GM12872 (cell line): ENCODE data around the gene EDIL3.

Experiments
- CTCF ChIP-seq: IDR thresholded peaks from 3 replicates; pipeline ENCODE4 v1.5.1; 2011; ENCODE audit warnings: low read depth, mild to moderate bottlenecking, low read length, moderate library complexity; ENCODE audit not compliant: insufficient read depth

The EDIL3 gene

GRCh38 chr5:84327591-84327990, 57.1 kb downstream of the EDIL3 start:
- TF ChIP-seq CTCF = no peak

- no peak for TF ChIP-seq CTCF
Observed at GRCh38 chr5:84322646-84323045, 62.0 kb downstream of the EDIL3 start.

GRCh38 chr5:84306601-84307000, 78.1 kb downstream of the EDIL3 start:
- no peak for TF ChIP-seq CTCF

- no peak for TF ChIP-seq CTCF
Observed at GRCh38 chr5:84304599-84304998, 80.1 kb downstream of the EDIL3 start.

GRCh38 chr5:84303315-84303714, 81.4 kb downstream of the EDIL3 start:
- TF ChIP-seq CTCF = no peak

GRCh38 chr5:84301535-84301934, 83.1 kb downstream of the EDIL3 start:
- no peak for TF ChIP-seq CTCF

GRCh38 chr5:84299959-84300358, 84.7 kb downstream of the EDIL3 start:
- TF ChIP-seq CTCF = no peak

- TF ChIP-seq CTCF = no peak
Observed at GRCh38 chr5:84298628-84299027, 86.1 kb downstream of the EDIL3 start.
